NK-92 (cell line): Measurements from ENCODE around the gene RAP2C.

Source experiments
- DNase-seq: peaks from one replicate; lab custom pipeline; 2025; ENCODE audit not compliant: unreplicated experiment; lab: John Stamatoyannopoulos, UW

The RAP2C gene

GRCh38 chrX:132219343-132219768 is at the start of gene RAP2C:
Gene RAP2C, minus strand, starts transcription at chrX:132219447. Its CDS starts 2,179 bp downstream, at chrX:132217268.
- DNase-seq, result no peak

GRCh38 chrX:132267392-132267791 is 48.1 kb upstream of the RAP2C start:
- no peak for DNase-seq

- DNase-seq, result no peak
Measured at GRCh38 chrX:132266583-132267355, 47.5 kb upstream of the RAP2C start.

GRCh38 chrX:132263127-132263526 is 43.9 kb upstream of the RAP2C start:
- DNase-seq, result no peak

- no peak for DNase-seq
Measured at GRCh38 chrX:132258509-132258908, 39.3 kb upstream of the RAP2C start.

GRCh38 chrX:132257116-132257515 is 37.9 kb upstream of the RAP2C start:
- DNase-seq, result no peak

GRCh38 chrX:132236121-132236520 is 16.9 kb upstream of the RAP2C start:
- DNase-seq, result no peak

GRCh38 chrX:132235488-132235887 is 16.2 kb upstream of the RAP2C start:
- no peak for DNase-seq

- no peak for DNase-seq
Measured at GRCh38 chrX:132231587-132231986, 12.3 kb upstream of the RAP2C start.

- DNase-seq, result no peak
Measured at GRCh38 chrX:132227383-132228112, 8.3 kb upstream of the RAP2C start.

GRCh38 chrX:132226169-132226568 is 6.9 kb upstream of the RAP2C start:
- no peak for DNase-seq

- DNase-seq, result peak; percentile 4
Measured at GRCh38 chrX:132218100-132218812, 991 bp downstream of the RAP2C start.

GRCh38 chrX:132217203-132218073 is 1.8 kb downstream of the RAP2C start:
- peak; percentile 6 for DNase-seq

- no peak for DNase-seq
Measured at GRCh38 chrX:132216806-132217202, 2.4 kb downstream of the RAP2C start.

GRCh38 chrX:132216283-132216682 is 3.0 kb downstream of the RAP2C start:
- no peak for DNase-seq

- no peak for DNase-seq
Measured at GRCh38 chrX:132214518-132214917, 4.7 kb downstream of the RAP2C start.

GRCh38 chrX:132209527-132209926 is 9.7 kb downstream of the RAP2C start:
- DNase-seq, result no peak

GRCh38 chrX:132208422-132208821 is 10.8 kb downstream of the RAP2C start:
- no peak for DNase-seq

- DNase-seq, result no peak
Measured at GRCh38 chrX:132207996-132208395, 11.3 kb downstream of the RAP2C start.

GRCh38 chrX:132206259-132206658 is 13.0 kb downstream of the RAP2C start:
- DNase-seq, result no peak

GRCh38 chrX:132204629-132205028 is 14.6 kb downstream of the RAP2C start:
- no peak for DNase-seq
